Fibroblast of lung (primary cell): ENCODE results near the gene TARBP1.
"Not testable (repeated sequence)": the region's sequence is repeated elsewhere in the genome, so short reads cannot be mapped to it uniquely, and the experiment has no call there.

Experiments used
- CTCF ChIP-seq, 2 donors: IDR thresholded peaks in 1 of 2; conservative IDR thresholded peaks in 1 of 2; 1 replicate in 1 of 2; 2 replicates in 1 of 2; pipeline ENCODE4 v1.5.1; 2011 to 2012; ENCODE audit warnings: low read length in 2 of 2, control low read depth in 1 of 2, inconsistent platforms in 1 of 2, low read depth in 1 of 2, mild to moderate bottlenecking in 1 of 2
- EZH2 ChIP-seq: IDR thresholded peaks from 2 replicates; pipeline ENCODE4 v1.5.1; 2012; ENCODE audit warnings: low read length, control low read depth, mild to moderate bottlenecking; ENCODE audit errors: missing control alignments

DNA sequence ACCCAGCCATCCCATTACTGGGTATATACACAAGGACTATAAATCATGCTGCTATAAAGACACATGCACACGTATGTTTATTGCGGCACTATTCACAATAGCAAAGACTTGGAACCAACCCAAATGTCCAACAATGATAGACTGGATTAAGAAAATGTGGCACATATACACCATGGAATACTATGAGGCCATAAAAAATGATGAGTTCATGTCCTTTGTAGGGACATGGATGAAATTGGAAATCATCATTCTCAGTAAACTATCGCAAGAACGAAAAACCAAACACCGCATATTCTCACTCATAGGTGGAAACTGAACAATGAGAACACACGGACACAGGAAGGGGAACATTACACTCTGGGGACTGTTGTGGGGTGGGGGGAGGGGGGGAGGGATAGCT, 79.5 kb downstream of the TARBP1 start:
- TF ChIP-seq EZH2; CTCF (conservative IDR thresholded peaks at IDR 0.05 in 1 of 2, IDR thresholded peaks at IDR 0.05 in 1 of 2; ENCODE audit: low read depth in 1 of 2, low read length in 2 of 2): not testable (repeated sequence)
